AG08396 (cell line): ENCODE data around the gene GTPBP6.

ENCODE experiments used
- DNase-seq: peaks from one replicate; pipeline ENCODE4 v3.0.0; 2012; ENCODE audit warnings: low spot score, mixed read lengths

The GTPBP6 gene, protein sequence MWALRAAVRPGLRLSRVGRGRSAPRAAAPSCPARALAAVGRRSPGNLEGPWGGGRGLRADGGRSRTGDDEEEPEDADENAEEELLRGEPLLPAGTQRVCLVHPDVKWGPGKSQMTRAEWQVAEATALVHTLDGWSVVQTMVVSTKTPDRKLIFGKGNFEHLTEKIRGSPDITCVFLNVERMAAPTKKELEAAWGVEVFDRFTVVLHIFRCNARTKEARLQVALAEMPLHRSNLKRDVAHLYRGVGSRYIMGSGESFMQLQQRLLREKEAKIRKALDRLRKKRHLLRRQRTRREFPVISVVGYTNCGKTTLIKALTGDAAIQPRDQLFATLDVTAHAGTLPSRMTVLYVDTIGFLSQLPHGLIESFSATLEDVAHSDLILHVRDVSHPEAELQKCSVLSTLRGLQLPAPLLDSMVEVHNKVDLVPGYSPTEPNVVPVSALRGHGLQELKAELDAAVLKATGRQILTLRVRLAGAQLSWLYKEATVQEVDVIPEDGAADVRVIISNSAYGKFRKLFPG

DNA sequence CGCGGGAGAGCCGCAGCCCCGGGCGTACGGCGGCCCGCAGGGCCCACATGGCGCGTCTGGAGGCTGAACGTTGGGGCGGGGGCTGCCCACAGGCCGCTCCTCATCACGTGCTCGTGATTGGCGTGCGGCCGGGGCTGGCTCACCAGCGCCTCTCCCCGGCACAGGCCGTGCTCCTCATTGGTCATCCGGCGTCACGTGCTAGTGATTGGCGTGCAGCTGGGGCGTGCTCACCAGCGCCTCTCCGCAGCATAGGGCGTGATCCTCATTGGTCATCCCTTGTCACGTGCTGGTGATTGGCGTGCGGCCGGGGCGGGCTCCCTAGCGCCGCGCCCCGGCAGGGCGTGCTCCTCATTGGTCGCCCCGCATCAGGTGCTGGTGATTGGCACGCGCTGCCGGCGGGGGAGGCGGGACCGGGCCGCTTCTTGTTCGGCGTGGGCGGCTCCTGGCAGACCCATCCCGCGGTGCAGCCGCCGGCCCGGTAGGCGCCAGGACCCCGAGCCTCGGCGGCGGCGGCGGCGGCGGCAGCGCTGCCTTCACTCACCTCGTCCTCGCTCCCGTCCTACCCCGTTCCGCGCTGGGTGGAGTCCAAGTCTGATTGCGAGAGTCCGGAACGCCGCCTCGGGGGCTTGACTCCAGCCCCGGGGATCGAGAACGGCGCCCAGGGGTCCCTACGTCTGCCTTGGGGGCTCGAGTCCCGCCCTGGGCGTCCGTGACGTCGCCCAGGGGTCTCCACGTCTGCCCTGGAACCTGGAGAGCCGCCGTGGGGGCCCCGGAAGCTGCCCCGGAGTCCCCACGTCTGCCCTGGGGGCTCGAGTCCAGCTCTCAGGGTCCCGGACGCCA lies at the start of gene GTPBP6:
Gene GTPBP6 (minus strand): TSS at position 58 of the 840 bp plus-strand sequence. CDS start 9 bp downstream, at position 49.
- DNase-seq: peak; percentile 100

DNA sequence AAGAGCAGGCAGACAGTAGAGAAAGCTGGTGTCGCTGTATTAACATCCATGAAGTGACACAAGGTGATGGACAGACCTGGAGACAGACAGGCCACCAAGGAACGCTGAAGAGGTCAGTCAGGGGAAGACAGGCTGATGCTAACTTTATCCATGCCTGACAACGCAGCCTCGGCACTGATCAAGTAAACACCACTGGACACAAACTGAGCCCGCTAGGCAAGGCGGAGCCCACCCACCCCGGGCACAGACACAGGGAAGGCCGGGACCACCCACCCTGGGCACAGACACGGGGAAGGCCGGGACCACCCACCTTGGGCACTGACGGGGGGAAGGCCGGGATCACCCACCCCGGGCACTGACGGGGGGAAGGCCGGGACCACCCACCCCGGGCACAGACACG lies 49.3 kb upstream of the GTPBP6 start:
- no peak for DNase-seq

DNA sequence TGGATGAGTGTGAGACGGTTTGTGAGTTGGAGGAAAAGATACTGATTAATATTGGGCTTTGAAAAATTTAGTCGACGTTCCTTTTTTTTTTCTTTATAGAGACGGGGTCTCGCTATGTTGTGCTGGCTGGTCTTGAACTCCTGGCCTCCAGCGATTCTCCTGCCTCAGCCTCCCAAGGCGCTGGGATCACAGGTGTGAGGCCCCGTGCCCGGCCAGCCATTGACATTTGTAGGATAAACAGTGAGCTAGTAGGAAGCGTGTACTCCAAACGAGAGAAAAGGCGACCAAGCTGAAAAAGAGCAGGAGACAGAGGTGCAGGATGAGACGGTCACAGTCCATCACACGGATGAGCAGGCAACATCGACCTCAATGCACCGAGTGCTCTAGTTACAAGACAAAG lies 48.8 kb upstream of the GTPBP6 start:
- DNase-seq: no peak

DNA sequence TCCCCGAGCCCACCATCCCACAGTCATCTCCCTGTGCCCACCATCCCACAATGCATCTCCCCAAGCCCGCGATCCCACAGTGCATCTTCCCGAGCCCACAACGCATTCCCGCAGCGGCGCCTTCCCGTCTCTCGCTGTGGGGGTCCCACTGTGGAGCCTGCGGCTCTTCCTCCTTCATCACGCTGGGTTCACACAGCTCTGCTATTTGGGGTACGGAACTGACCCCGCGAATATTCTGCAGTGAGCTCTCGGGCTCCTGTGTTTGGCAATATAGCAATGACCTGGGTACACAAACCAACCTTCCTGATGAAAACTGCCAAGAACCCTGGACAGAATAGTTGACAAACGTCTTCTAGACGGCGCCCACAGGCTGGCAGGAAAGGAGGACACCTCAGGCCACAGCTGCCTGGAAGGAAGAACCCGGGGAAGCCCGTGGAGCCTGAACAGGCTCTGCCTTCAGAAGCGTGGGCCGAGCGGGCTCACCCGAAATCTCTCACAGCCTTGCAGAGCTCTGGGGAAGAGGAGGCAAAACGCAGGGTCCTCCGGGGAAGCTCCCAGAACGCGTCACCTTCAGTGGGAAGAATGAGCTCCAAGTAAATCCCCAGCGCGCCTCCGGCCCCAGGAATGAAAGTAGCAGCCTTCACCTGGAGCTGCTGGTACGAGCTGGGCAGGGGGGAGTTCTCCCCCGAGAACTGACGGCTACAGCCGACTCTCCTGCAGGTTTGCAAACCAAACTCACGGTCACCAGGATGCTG lies 45.2 kb upstream of the GTPBP6 start:
- no peak for DNase-seq

DNA sequence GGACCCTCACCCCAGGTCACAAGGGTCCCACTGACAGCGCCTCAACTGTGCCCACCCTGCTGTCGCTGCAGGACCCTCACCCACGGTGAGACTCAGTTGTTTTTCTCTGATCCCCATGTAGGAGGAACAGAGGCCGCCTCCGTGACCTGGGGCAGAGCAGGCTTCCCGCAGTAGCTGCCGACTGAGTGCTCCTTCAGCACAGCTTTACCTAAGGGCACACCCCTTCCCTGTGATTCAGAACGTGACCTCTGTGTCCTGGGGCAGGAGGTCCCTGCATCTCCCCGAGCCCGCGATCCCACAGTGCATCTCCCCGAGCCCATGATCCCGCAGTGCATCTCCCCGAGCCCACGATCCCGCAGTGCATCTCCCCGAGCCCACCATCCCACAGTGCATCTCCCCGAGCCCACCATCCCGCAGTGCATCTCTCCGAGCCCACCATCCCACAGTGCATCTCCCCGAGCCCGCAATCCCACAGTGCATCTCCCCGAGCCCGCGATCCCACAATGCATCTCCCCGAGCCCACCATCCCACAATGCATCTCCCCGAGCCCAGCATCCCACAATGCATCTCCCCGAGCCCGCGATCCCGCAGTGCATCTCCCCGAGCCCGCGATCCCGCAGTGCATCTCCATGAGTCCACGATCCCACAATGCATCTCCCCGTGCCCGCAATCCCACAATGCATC lies 44.5 kb upstream of the GTPBP6 start:
- DNase-seq: no peak

DNA sequence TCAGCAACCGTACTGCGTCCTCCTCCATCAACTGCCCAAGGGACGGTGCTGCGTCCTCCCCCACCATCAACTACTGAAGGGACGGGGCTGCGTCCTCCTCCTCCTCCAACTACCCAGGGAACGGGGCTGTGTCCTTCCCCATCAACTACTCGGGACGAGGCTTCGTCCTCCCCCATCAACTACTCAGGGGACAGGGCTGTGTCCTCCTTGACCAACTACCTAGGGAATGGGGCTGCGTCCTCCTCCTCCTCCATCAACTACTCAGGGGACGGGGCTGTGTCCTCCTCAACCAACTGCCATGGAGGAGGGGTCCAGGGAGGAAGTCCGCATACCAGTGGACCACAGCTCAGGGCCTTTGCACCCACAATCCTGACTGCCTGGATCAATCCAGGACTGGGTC lies 43.8 kb upstream of the GTPBP6 start:
- no peak for DNase-seq

DNA sequence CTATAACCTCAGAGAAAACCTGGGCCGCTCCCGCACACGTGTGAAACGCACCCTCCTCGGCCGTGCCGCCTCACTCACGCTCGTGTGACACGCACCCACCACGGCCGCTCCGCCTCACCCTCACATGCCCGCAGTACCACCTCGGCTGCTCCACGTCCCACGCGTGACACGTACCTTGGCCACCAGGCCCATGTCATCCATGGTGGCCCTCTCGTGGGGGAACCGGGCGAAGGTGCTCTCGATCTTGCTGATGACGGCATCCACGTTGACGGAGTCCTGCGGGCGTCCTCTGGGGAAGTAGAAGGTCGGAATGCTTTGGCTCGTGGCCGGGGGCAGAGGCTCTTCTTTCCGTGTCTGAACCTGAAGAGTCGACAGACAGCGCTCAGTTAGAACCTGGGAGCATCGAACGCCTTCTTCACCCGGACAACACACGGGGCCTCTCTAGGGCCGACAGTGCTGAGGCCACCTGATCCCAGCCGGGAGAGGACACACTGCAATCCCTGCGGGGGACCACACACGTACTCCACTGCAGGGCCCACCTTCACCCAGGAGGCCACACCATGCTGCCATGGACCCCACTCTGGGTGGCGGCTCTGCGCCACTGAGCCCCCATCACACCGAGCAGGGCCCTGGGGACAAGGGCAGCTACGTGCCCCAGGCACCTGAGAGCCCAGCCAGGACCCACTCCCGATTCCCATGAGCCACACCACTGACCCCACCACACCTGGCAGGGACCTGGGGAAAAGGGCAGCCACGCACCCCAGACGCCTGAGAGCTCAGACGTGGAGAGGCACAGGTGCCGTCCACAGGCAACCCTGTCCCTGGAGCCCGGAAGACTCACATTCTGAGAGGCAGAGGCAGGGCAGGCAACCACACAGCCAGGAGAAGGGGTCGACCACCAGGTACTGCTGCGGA lies 42.9 kb upstream of the GTPBP6 start:
- DNase-seq: no peak

DNA sequence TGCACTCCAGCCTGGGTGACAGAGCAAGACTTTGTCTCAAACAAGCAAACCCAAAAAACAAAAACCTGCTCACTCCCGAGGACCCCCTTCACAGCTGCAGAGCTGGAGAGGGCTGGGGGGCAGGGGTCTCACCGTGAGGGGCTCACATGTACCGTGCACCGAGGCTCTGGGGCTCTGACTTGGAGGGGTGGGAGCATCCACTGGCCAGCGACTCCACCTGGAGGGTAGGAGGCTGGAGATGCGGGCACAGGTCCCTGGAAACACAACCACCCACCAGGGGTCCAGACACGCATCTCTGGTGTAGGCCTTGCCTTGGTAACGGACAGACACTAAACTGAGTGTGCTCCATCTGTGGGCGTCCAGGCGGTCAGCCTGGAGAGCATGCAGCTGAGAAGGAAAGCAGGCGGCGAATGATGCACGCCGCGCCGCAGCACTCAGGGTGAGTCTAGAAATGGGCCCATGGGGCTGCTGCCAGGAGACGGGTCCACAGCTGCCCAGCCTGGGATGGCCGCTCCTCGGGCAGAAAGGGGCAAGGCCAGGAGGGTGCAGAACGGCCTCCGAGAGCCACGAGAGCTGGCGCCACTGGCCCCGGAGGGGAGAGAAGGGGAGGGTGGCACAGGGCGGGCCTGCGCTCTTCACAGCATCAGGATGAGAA lies 42.0 kb upstream of the GTPBP6 start:
- no peak for DNase-seq

DNA sequence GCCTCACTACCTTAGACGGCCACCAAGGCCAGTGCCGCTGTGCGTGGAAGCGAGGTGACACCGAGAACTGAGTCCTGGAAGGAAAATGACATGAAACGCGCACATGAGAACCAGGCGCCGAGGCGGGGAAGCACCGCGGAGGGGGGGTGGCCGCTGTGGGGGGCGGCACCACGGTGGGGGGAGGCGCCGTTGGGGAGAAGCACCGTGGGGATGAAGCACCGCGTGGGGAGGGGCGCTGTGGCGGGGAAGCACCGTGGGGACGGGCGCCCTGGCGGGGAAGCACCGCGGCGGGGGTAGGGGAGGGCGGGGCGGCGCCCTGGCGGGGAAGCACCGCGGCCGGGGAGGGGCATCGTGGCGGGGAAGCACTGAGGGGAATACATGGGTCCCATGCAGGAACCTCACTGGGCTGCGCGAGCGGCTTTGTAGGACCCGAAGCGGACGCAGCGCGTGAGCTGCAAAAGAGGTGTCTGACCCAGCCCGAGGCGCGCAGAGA lies 40.1 kb upstream of the GTPBP6 start:
- DNase-seq: no peak

DNA sequence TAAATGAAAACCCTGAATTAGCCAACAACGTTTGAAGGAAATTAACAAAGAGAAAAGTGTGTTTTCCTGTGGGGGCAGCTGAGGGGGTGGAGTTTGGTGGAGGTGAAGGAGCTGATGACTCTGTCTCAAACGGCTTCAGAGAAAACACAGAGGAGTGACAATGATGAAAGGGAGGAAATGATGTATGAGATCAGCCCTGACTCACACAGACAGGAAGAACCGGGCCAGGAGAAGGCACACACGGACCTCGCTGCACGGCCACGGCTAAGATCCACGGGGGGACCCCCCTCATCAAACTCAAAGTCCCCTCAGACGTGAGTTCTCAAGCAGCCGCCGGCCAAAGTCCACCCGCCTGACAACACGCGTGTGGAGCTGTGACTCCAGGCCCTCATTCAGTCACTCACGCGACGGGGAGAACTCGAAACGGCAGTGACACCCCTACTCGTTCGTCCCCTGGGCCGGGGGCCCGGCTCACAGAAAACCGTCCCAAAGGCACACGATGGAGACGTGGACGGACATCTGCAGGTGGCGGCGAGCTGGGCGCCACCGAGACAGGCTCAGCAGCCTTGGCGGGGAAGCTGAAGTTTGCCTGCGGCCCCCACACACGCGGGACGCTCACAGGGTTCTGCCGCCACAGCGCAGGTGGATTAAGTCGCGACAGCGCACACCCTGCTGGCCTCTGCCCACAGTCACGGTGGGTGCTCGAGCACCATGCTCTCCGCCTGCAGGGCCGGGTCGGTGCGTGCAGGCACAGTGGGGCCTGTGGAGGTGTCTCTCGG lies 39.3 kb upstream of the GTPBP6 start:
- DNase-seq: peak; percentile 63

DNA sequence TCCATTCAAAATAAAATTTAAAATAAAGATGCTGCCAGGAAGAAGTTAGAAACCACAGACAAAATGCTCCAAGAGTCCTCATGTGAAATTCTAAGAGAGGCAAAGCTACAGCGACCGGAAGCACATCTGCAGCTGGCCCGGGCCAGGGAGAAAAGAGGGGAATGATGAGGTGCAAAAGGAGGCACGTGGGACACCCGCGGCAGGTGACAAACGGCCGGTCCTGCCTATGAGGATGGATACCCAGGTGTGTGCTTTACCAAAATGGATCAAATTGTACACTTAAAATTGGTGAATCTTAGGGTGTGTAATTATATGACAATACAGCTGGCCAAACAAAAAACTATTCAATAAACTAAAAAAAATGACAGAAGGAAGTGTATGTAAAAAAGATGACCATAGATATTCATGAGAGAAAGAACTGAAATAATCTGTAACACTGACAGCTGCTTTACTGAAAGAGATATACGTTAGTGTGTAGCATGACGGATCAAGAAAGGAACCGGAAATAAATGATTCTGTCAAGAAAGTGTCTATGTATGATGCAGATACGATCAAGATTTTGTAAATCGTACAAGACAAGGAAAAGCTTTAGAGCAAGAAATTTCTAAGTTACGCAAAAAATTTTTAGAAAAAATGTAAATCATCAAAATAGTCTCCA lies 38.6 kb upstream of the GTPBP6 start:
- no peak for DNase-seq

DNA sequence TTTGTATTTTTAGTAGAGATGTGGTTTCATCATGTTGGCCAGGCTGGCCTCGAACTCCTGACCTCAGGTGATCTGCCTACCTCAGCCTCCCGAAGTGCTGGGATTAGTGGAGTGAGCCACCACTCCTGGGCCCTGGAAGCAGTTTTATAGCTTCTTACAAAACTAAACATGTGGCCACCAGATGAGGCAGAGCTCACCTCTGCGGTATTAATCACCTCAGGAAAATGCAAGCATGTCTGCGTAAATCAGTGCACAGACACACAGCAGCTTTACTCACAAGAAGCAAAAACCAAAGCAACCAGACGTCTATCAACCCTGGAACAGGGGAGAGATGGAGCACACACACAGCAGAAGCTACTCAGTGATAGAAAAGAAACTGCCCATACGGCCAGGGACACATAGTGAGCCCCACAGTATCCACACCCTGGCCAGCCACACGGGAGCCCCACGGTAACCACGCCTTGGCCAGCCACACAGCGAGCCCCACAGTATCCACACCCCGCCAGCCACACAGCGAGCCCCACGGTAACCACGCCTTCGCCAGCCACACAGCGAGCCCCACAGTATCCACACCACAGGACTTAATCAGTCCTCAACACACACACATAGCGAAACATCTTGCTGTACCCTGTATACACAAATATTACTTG lies 37.9 kb upstream of the GTPBP6 start:
- no peak for DNase-seq

DNA sequence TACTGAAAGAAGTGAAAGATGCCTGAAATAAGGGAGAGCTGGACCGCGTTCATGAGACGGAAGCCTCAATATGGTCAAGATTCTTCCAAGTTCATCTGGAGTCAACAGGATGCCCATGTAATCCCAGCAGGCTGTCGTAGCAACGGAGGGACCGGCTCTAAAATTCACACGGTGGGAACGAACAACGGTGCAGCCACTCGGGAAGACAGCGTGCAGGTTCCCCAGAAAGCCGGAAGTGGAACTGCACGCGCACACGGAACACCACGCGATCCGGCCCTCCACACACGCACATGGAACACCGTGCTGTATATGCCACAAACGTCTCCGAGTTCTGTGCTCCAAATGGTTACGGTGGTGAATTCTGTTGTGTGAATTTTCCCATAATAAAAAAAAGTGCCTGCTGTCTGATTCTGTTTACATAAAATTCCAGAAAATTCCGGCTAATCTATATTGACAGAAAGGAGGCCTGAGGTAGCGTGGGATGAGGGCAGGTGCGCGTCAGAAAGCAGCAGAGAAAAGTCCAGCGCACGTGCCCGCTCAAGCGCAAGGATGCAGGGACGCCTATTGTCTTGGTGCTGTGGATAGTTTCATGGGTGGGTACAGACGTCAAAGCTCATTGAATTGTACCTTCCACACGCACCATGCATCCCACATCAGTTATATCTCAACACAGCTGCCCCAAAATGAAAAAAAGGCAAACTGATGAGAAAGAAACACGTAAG lies 36.9 kb upstream of the GTPBP6 start:
- DNase-seq: no peak

DNA sequence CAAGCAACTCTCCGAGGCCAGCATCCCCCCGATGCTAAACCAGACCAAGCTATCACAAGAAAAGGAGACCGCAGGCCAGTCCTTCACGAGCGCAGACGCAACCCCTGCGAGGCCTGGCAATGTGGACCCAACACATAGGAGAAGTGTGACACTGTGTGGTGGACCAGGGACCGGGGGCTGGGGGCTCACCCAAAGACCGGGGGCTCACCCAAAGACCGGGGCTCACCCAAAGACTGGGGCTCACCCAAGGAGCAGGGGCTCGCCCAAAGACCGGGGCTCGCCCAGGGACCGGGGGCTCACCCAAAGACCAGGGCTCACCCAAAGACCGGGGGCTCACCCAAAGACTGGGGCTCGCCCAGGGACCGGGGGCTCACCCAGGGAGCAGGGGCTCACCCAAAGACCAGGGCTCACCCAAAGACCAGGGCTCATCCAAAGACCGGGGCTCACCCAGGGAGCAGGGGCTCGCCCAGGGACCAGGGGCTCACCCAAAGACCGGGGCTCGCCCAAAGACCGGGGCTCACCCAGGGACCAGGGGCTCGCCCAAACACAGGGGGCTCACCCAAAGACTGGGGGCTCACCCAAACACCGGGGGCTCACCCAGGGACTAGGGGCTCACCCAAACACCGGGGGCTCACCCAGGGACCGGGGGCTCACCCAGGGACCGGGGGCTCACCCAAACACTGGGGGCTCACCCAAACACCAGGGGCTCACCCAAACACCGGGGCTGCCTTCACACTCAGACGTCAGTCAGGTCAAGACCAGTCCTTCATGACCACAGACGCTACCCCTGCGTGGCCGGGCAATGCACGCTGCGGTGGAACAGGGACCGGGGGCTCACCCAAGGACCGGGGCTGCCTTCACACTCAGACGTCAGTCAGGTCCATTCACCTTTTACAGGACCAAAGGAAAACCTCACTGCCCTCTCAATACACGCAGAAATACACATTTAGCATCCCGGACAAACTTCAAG lies 35.3 kb upstream of the GTPBP6 start:
- DNase-seq: no peak

DNA sequence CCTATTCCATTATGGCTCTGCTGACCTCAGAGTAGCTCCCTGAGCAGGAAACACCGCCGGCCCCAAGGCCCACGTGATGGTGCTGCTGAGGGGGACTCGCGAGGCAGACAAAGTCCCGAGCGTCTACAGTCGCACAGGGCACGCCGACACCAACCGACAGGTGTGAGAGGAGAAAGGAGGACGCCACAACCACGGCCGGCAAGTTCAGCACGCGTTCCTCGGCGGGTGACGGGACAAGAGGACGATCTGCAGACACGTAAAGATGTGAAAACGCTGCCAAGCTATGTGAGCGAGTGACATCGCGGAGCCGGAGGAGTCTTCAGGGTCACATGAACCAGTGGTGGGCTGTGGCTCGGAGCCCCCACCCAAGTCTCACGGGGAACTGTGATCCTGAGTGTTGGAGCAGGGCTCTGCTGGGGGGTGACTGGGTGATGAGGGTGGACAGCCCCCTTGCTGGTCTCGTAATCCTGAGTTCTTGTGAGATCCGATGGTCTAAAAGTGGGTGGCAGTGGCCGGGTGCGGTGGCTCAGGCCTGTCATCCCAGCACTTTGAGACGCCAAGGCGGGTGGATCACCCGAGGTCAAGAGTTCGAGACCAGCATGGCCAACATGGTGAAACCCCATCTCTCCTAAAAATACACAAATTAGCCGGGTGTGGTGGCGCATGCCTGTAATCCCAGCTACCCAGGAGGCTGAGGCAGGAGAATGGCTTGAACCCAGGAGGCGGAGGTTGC lies 34.2 kb upstream of the GTPBP6 start:
- DNase-seq: no peak
